Endodermal cell (in vitro differentiated cells): ENCODE measurements around the gene CBLB. TPM values are rescaled to one million over a fixed set of nuclear protein-coding genes. Genes with fewer than 3 reads are reported as not detected.

Source experiments
- DNase-seq: peaks from one replicate; pipeline ENCODE4 v3.0.0-alpha.2; 2017
- H3K27ac ChIP-seq: 2 replicates; pipeline ENCODE4 v1.5.1; 2013; ENCODE audit warnings: mild to moderate bottlenecking, low read depth, low read length, moderate library complexity
- H3K27me3 ChIP-seq: 2 replicates; pipeline ENCODE4 v1.6.1; 2013; ENCODE audit warnings: mild to moderate bottlenecking, low read length, moderate library complexity; ENCODE audit not compliant: insufficient read depth, control insufficient read depth, poor library complexity, severe bottlenecking
- H3K36me3 ChIP-seq: 2 replicates; pipeline ENCODE4 v1.7.0; 2013; ENCODE audit warnings: mild to moderate bottlenecking, low read length, moderate library complexity; ENCODE audit not compliant: control insufficient read depth, insufficient read depth
- H3K4me1 ChIP-seq: one replicate; pipeline ENCODE4 v1.7.0; 2013; ENCODE audit warnings: low read length; ENCODE audit not compliant: control insufficient read depth, insufficient read depth
- H3K4me3 ChIP-seq: 2 replicates; pipeline ENCODE4 v1.5.1; 2013; ENCODE audit warnings: mild to moderate bottlenecking, low read length, moderate library complexity
- H3K9ac ChIP-seq: 2 replicates; pipeline ENCODE4 v1.6.1; 2013; ENCODE audit warnings: mild to moderate bottlenecking, low read length, moderate library complexity; ENCODE audit not compliant: poor library complexity, severe bottlenecking; ENCODE audit errors: extremely low read depth
- H3K9me3 ChIP-seq: 2 replicates; pipeline ENCODE4 v1.6.1; 2013; ENCODE audit warnings: mild to moderate bottlenecking, low read length, moderate library complexity; ENCODE audit not compliant: control insufficient read depth
- H3K27ac Mint-ChIP-seq: 2 replicates; pipeline ENCODE4 v1.8.0; 2020; ENCODE audit warnings: mixed read lengths
- H3K27me3 Mint-ChIP-seq: 2 replicates; pipeline ENCODE4 v1.8.0; 2021; ENCODE audit warnings: mild to moderate bottlenecking, mixed read lengths; ENCODE audit not compliant: insufficient read depth
- H3K36me3 Mint-ChIP-seq: 2 replicates; pipeline ENCODE4 v1.8.0; 2020; ENCODE audit warnings: low read depth, mixed read lengths
- H3K4me1 Mint-ChIP-seq: 2 replicates; pipeline ENCODE4 v1.8.0; 2020; ENCODE audit warnings: mixed read lengths
- H3K4me3 Mint-ChIP-seq: 2 replicates; pipeline ENCODE4 v1.8.0; 2020; ENCODE audit warnings: mild to moderate bottlenecking, moderate library complexity, mixed read lengths
- H3K9me3 Mint-ChIP-seq: 2 replicates; pipeline ENCODE4 v1.8.0; 2020; ENCODE audit warnings: mild to moderate bottlenecking, mixed read lengths
- WGBS, 2 experiments: methylation state at CpG; one replicate each; pipeline versions ENCODE4 v1.1.5 to v1.1.7; 2013; ENCODE audit warnings: missing lambda C conversion rate in 2 of 2, mixed read lengths in 1 of 2; ENCODE audit not compliant: insufficient coverage in 1 of 2, insufficient read length in 1 of 2; 5-methylcytosine and 5-hydroxymethylcytosine counted together
- total RNA-seq, 2 donors: library from RNA; stranded (reverse); fragmentation: NEBNext Ultra II Directional in 1 of 2; extraction: Animal tissue kit (Norgen Biotek cat#: 25700) in 1 of 2; gene quantifications; 2 replicates in 1 of 2; 3 replicates in 1 of 2; pipeline ENCODE4 v1.2.1, GENCODE V29; 2021
- TF ChIP-seq, protein P1 (sequence below): fragments of 200-600 bp; sonication (generic); conservative IDR thresholded peaks from 2 replicates; pipeline ENCODE4 v1.5.0; 2021; ENCODE audit warnings: antibody characterized with exemption, mild to moderate bottlenecking

Gene CBLB
- total RNA-seq, 2 donors from 2014 or later: 45.4 to 60.5 TPM

DNA sequence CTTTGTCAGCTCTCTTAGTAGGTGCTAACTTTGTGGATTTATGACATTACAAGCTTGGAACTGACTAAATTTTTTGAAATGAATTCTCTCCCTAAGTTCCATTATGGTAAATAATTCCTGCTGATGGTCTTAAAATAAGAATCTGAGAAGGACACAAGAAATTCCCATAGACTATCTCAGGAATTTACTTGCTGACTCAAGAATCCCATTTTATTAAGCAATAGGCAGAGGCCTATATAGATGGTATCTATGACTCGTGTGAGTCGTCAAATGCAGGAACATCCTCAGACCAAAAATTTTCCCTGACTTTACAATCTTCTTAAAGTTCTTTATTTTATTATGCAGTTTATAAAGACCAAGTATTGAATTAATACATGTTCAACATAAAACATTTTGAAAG lies 30.7 kb upstream of the CBLB start:
- TF ChIP-seq, protein P1, sequence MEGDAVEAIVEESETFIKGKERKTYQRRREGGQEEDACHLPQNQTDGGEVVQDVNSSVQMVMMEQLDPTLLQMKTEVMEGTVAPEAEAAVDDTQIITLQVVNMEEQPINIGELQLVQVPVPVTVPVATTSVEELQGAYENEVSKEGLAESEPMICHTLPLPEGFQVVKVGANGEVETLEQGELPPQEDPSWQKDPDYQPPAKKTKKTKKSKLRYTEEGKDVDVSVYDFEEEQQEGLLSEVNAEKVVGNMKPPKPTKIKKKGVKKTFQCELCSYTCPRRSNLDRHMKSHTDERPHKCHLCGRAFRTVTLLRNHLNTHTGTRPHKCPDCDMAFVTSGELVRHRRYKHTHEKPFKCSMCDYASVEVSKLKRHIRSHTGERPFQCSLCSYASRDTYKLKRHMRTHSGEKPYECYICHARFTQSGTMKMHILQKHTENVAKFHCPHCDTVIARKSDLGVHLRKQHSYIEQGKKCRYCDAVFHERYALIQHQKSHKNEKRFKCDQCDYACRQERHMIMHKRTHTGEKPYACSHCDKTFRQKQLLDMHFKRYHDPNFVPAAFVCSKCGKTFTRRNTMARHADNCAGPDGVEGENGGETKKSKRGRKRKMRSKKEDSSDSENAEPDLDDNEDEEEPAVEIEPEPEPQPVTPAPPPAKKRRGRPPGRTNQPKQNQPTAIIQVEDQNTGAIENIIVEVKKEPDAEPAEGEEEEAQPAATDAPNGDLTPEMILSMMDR: no peak
- no peak overlapping the region for H3K27ac Mint-ChIP-seq
- H3K36me3 Mint-ChIP-seq: no peaks in the 10 kb centered on the region
- DNase-seq: no peak
- H3K9me3 ChIP-seq: no peaks in the 10 kb centered on the region
- H3K36me3 ChIP-seq: no peaks in the 10 kb centered on the region
- no peak overlapping the region for H3K9ac ChIP-seq
- peaks cover 4% of the 10 kb centered on the region for H3K4me1 Mint-ChIP-seq
- no peak overlapping the region for H3K4me3 Mint-ChIP-seq
- no peaks in the 10 kb centered on the region for H3K27me3 Mint-ChIP-seq
- no peaks in the 10 kb centered on the region for H3K4me1 ChIP-seq
- no peaks in the 10 kb centered on the region for H3K9me3 Mint-ChIP-seq
- WGBS, 2 experiments: 90% methylated on average over 2 of the region's 2 CpGs; no CpG with 5 or more reads in 1 of the 2 experiments
- H3K4me3 ChIP-seq: no peak overlapping the region
- H3K27me3 ChIP-seq: no peaks in the 10 kb centered on the region
- no peak overlapping the region for H3K27ac ChIP-seq

DNA sequence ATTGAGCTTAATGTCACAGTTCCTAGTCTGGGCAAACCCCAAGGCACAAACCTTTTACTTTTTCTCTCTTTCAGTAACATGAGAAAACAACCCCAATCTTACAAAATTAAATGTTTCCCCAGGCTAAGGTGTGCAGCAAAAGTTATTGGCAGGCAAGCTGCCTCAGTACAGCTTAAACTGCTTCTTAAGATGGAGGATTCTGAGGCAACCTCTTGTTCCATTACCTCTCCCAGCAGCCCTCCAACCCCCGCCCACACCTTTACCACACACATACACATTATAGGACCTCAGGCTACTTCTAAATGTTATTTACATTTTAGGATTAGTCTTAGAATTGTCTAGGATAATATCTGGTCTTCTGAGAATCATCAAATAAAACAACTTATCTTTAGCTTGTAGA lies 22.3 kb upstream of the CBLB start:
- Mint-ChIP-seq H3K36me3 (no peaks in the 10 kb centered on the region), H3K4me3 (no peak overlapping the region), H3K27me3 (no peaks in the 10 kb centered on the region), H3K27ac (no peak overlapping the region), H3K9me3 (no peaks in the 10 kb centered on the region), H3K4me1 (no peaks in the 10 kb centered on the region)
- H3K27ac ChIP-seq: no peak overlapping the region
- no peaks in the 10 kb centered on the region for H3K9me3 ChIP-seq
- DNase-seq: no peak
- no peaks in the 10 kb centered on the region for H3K4me1 ChIP-seq
- no peak overlapping the region for H3K9ac ChIP-seq
- H3K4me3 ChIP-seq: no peak overlapping the region
- no peaks in the 10 kb centered on the region for H3K27me3 ChIP-seq
- H3K36me3 ChIP-seq: no peaks in the 10 kb centered on the region
- TF ChIP-seq, protein P1: no peak
- 90% methylated on average over 1 of the region's 1 CpG; no CpG with 5 or more reads in 1 of the 2 experiments for WGBS, 2 experiments

DNA sequence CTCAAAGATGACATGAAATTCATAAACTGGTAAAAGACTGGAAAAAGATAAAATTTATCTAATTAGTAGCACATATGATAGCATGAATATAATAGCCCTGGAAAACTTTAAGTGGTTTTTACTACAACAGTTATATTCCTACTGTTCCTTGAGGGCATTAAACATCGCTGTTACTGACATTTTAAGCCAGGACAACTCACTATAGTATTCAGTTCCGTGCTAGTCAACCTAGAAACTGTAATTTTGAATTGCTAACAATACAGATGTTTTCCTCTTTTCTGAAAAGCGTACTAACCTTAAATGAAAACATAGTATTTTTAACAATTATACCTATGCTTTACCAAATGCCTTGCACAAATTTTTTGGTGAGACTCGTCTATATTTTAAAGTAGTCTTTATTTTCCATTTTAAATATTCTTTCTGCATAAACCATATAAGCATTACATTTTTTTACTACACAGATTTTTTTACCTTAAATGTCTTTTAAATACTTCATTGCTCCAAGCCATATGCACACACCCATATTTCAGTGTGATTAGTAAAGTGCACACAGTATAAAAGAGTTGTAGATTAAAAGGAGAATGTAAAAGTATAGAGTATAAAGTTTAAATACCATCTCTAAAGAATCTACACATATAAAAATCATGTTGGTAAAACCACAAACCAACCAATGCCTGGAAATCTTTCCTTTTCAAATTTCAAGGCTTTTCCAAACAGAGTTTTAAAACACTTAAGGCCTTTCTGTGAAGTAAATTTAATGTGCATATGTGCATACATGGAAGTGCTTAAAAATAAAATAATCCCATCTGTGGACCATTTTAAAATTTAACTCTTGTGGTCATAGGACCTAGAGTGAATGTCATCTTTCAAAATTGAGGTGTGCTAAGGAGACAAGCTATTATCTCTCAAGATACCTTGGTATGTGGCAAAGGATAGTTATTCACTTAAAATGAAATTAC lies 20.1 kb upstream of the CBLB start:
- Histone ChIP-seq H3K9ac (no peak overlapping the region), H3K4me1 (no peaks in the 10 kb centered on the region), H3K9me3 (no peaks in the 10 kb centered on the region), H3K27ac (no peak overlapping the region), H3K36me3 (no peaks in the 10 kb centered on the region), H3K27me3 (no peaks in the 10 kb centered on the region), H3K4me3 (no peak overlapping the region)
- no peak overlapping the region for H3K27ac Mint-ChIP-seq
- no peak overlapping the region for H3K4me3 Mint-ChIP-seq
- H3K9me3 Mint-ChIP-seq: no peaks in the 10 kb centered on the region
- peaks cover under 1% of the 10 kb centered on the region for H3K4me1 Mint-ChIP-seq
- TF ChIP-seq, protein P1: no peak
- no peaks in the 10 kb centered on the region for H3K27me3 Mint-ChIP-seq
- WGBS, 2 experiments: 97 to 100% methylated on average over 4 of the region's 4 CpGs
- DNase-seq: no peak
- H3K36me3 Mint-ChIP-seq: no peaks in the 10 kb centered on the region
